GM18505 (cell line): ENCODE measurements around the gene EPHB2.
"Not testable (repeated sequence)": the region's sequence is repeated elsewhere in the genome, so short reads cannot be mapped to it uniquely, and the experiment has no call there.

Source experiments
- ATAC-seq: cut with Tn5 transposase; IDR thresholded peaks from one replicate; pipeline ENCODE4 v1.9.1; 2021; ENCODE audit not compliant: unreplicated experiment
- POLR2A ChIP-seq: IDR thresholded peaks from 4 replicates; pipeline ENCODE4 v1.6.1; 2011; ENCODE audit warnings: borderline replicate concordance; ENCODE audit not compliant: insufficient read depth, insufficient read length; ENCODE audit errors: extremely low read depth

The EPHB2 gene

GRCh38 chr1:22710701-22711049 lies at the start of gene EPHB2:
TSS of gene EPHB2 (plus strand) at chr1:22710839. CDS start at chr1:22710983, 144 bp downstream.
- ATAC-seq = no peak

GRCh38 chr1:22661880-22662279 lies 48.8 kb upstream of the EPHB2 start:
- no peak for ATAC-seq
- TF ChIP-seq POLR2A = no peak

More at GRCh38 chr1:22710701-22711049, at the start of gene EPHB2:
- TF ChIP-seq POLR2A = no peak

GRCh38 chr1:22662318-22662717 lies 48.3 kb upstream of the EPHB2 start:
- no peak for TF ChIP-seq POLR2A

GRCh38 chr1:22662986-22663408 lies 47.6 kb upstream of the EPHB2 start:
- ATAC-seq = no peak
- no peak for TF ChIP-seq POLR2A

More at GRCh38 chr1:22662318-22662717, 48.3 kb upstream of the EPHB2 start:
- no peak for ATAC-seq

GRCh38 chr1:22665752-22666151 lies 44.9 kb upstream of the EPHB2 start:
- no peak for ATAC-seq
- no peak for TF ChIP-seq POLR2A

GRCh38 chr1:22666412-22666811 lies 44.2 kb upstream of the EPHB2 start:
- no peak for TF ChIP-seq POLR2A
- no peak for ATAC-seq

GRCh38 chr1:22668840-22669239 lies 41.8 kb upstream of the EPHB2 start:
- ATAC-seq = not testable (repeated sequence)

GRCh38 chr1:22670352-22670975 lies 40.2 kb upstream of the EPHB2 start:
- ATAC-seq = no peak

GRCh38 chr1:22671999-22672398 lies 38.6 kb upstream of the EPHB2 start:
- TF ChIP-seq POLR2A = no peak
- no peak for ATAC-seq

More at GRCh38 chr1:22670352-22670975, 40.2 kb upstream of the EPHB2 start:
- TF ChIP-seq POLR2A = no peak

GRCh38 chr1:22673486-22674409 lies 36.9 kb upstream of the EPHB2 start:
- TF ChIP-seq POLR2A = no peak
- no peak for ATAC-seq

- no peak for TF ChIP-seq POLR2A
- ATAC-seq = no peak
Observed at GRCh38 chr1:22674410-22674749, 36.3 kb upstream of the EPHB2 start.

GRCh38 chr1:22676151-22676550 lies 34.5 kb upstream of the EPHB2 start:
- ATAC-seq = not testable (repeated sequence)

GRCh38 chr1:22676916-22677583 lies 33.6 kb upstream of the EPHB2 start:
- no peak for TF ChIP-seq POLR2A
- ATAC-seq = no peak
